Measurements from ENCODE around the gene KTN1. TPM values are rescaled to one million over a fixed set of nuclear protein-coding genes. Genes with fewer than 3 reads are reported as not detected.

The KTN1 gene
- total RNA-seq, 2 experiments from 2014 or later: 85.1 to 92.3 TPM

GRCh38 chr14:55731881-55732498 is 152.0 kb downstream of the KTN1 start:
- H3K27ac Mint-ChIP-seq: no peak overlapping the region
- peaks cover 3% of the 10 kb centered on the region for H3K4me1 Mint-ChIP-seq
- DNase-seq: peak; percentile 60
- H3K27me3 Mint-ChIP-seq: no peaks in the 10 kb centered on the region
- H3K9me3 Mint-ChIP-seq (ENCODE audit: low read depth): no peaks in the 10 kb centered on the region
- no peaks in the 10 kb centered on the region for H3K36me3 Mint-ChIP-seq
- H3K4me3 Mint-ChIP-seq: no peak overlapping the region
- no peak for ATAC-seq
- CTCF ChIA-PET: interaction anchor here (0.6 to 3.6 kb wide), 12 partner anchors 8 to 750 kb away, joined by 3 to 25 read pairs (median 3); no protein-coding TSS in a partner anchor

- ATAC-seq (no peak), DNase-seq (no peak)
- CTCF ChIA-PET: interaction anchor here (1.1 to 1.4 kb wide), 3 partner anchors 9 to 741 kb away, joined by 3 to 8 read pairs (median 4); no protein-coding TSS in a partner anchor
- H3K4me3 Mint-ChIP-seq: no peak overlapping the region
- H3K4me1 Mint-ChIP-seq: peaks cover 3% of the 10 kb centered on the region
- no peaks in the 10 kb centered on the region for H3K27me3 Mint-ChIP-seq
- H3K36me3 Mint-ChIP-seq: no peaks in the 10 kb centered on the region
- no peaks in the 10 kb centered on the region for H3K9me3 Mint-ChIP-seq (ENCODE audit: low read depth)
- H3K27ac Mint-ChIP-seq: no peak overlapping the region
Observed at GRCh38 chr14:55733599-55733998, 153.6 kb downstream of the KTN1 start.

Other genes with a start within 250 kb of the KTN1 start
- 1 to 10 TPM; 4.3 to 4.8 TPM for gene ATG14, start 168.4 kb upstream of the KTN1 start, total RNA-seq
- not detected for gene TBPL2, start 139.6 kb upstream of the KTN1 start, total RNA-seq